Neuronal stem cell (in vitro differentiated cells): ENCODE results near the gene TTLL7. TPM values are rescaled to one million over a fixed set of nuclear protein-coding genes. Genes with fewer than 3 reads are reported as not detected.

Experiments used
- DNase-seq: peaks from one replicate; pipeline ENCODE4 v3.0.0-alpha.2; 2013; ENCODE audit warnings: low spot score
- H2AFZ ChIP-seq: one replicate; pipeline ENCODE4 v1.6.1; 2013; ENCODE audit warnings: mild to moderate bottlenecking, low read length, inconsistent platforms
- H2AK5ac ChIP-seq: 2 replicates; pipeline ENCODE4 v1.6.1; 2013; ENCODE audit warnings: low read depth, mild to moderate bottlenecking, inconsistent platforms, low read length, moderate library complexity, mixed read lengths
- H2BK120ac ChIP-seq: 2 replicates; pipeline ENCODE4 v1.6.1; 2013; ENCODE audit warnings: low read depth, mild to moderate bottlenecking, inconsistent platforms, low read length, moderate library complexity, mixed read lengths
- H2BK12ac ChIP-seq: one replicate; pipeline ENCODE4 v1.6.1; 2013; ENCODE audit warnings: low read length, inconsistent platforms
- H2BK15ac ChIP-seq: 2 replicates; pipeline ENCODE4 v1.6.1; 2013; ENCODE audit warnings: mild to moderate bottlenecking, low read length, inconsistent platforms, mixed read lengths
- H2BK5ac ChIP-seq: one replicate; pipeline ENCODE4 v1.6.1; 2013; ENCODE audit warnings: inconsistent platforms, mild to moderate bottlenecking, low read length, moderate library complexity
- H3K14ac ChIP-seq: one replicate; pipeline ENCODE4 v1.6.1; 2013; ENCODE audit warnings: low read length, inconsistent platforms
- H3K18ac ChIP-seq: 2 replicates; pipeline ENCODE4 v1.6.1; 2013; ENCODE audit warnings: low read length, inconsistent platforms
- H3K23ac ChIP-seq: 2 replicates; pipeline ENCODE4 v1.6.1; 2013; ENCODE audit warnings: low read depth, mild to moderate bottlenecking, mixed read lengths, low read length, inconsistent platforms; ENCODE audit not compliant: poor library complexity
- H3K27ac ChIP-seq: replicated peaks from 3 replicates; pipeline ENCODE4 v1.5.1; 2013; ENCODE audit warnings: low read length, inconsistent platforms
- H3K27me3 ChIP-seq, 3 experiments: 2 replicates each; pipeline ENCODE4 v1.6.1; 2013; ENCODE audit warnings: low read length in 3 of 3, mild to moderate bottlenecking in 2 of 3, inconsistent platforms in 1 of 3, low read depth in 1 of 3, mixed read lengths in 1 of 3, moderate library complexity in 1 of 3; ENCODE audit not compliant: control insufficient read depth in 3 of 3, insufficient read depth in 3 of 3
- H3K36me3 ChIP-seq, 2 donors: replicated peaks in 1 of 2; 2 replicates each; pipeline ENCODE4 v1.6.1; 2013; ENCODE audit warnings: low read length in 2 of 2; ENCODE audit not compliant: control insufficient read depth in 2 of 2, insufficient read depth in 2 of 2
- H3K4ac ChIP-seq: 2 replicates; pipeline ENCODE4 v1.6.1; 2013; ENCODE audit warnings: inconsistent platforms, mild to moderate bottlenecking, low read length, moderate library complexity
- H3K4me1 ChIP-seq, 2 donors: 1 replicate in 1 of 2; 2 replicates in 1 of 2; pipeline ENCODE4 v1.6.1; 2013; ENCODE audit warnings: low read length in 2 of 2, low read depth in 1 of 2; ENCODE audit not compliant: control insufficient read depth in 2 of 2, insufficient read depth in 1 of 2
- H3K4me2 ChIP-seq: one replicate; pipeline ENCODE4 v1.6.1; 2013; ENCODE audit warnings: mild to moderate bottlenecking, low read length, inconsistent platforms; ENCODE audit not compliant: insufficient read depth, poor library complexity, severe bottlenecking
- H3K4me3 ChIP-seq, 2 donors: 2 replicates each; pipeline ENCODE4 v1.5.1; 2013; ENCODE audit warnings: low read length in 2 of 2, mild to moderate bottlenecking in 2 of 2, inconsistent platforms in 1 of 2, moderate library complexity in 1 of 2
- H3K79me1 ChIP-seq: one replicate; pipeline ENCODE4 v1.6.1; 2013; ENCODE audit warnings: low read depth, mild to moderate bottlenecking, inconsistent platforms, low read length, moderate library complexity
- H3K9ac ChIP-seq: one replicate; pipeline ENCODE4 v1.6.1; 2013; ENCODE audit warnings: mild to moderate bottlenecking, low read depth, low read length, inconsistent platforms; ENCODE audit not compliant: poor library complexity
- H3K9me3 ChIP-seq, 2 donors: replicated peaks in 1 of 2; 2 replicates each; pipeline versions ENCODE3 to v1.6.1; 2013; ENCODE audit warnings: low read length in 2 of 2, mild to moderate bottlenecking in 2 of 2, inconsistent platforms in 1 of 2, low read depth in 1 of 2, mixed read lengths in 1 of 2, moderate library complexity in 1 of 2; ENCODE audit not compliant: control insufficient read depth in 2 of 2, insufficient read depth in 1 of 2
- H4K8ac ChIP-seq: one replicate; pipeline ENCODE4 v1.6.1; 2013; ENCODE audit warnings: low read depth, mild to moderate bottlenecking, inconsistent platforms, low read length, moderate library complexity
- H4K91ac ChIP-seq: one replicate; pipeline ENCODE4 v1.6.1; 2013; ENCODE audit warnings: low read length, low read depth, mild to moderate bottlenecking, inconsistent platforms; ENCODE audit not compliant: poor library complexity
- WGBS, 2 donors: extraction: QIAGEN DNeasy Blood & Tissue Kit; methylation state at CpG; one replicate each; pipeline ENCODE4 v1.1.7; 2013; ENCODE audit warnings: missing lambda C conversion rate in 2 of 2, mixed read lengths in 1 of 2; ENCODE audit not compliant: insufficient read length in 2 of 2, insufficient replicate concordance in 1 of 2; ENCODE audit errors: extremely low coverage in 2 of 2; 5-methylcytosine and 5-hydroxymethylcytosine counted together
- polyA plus RNA-seq, 2 experiments: library from polyadenylated mRNA; stranded (reverse); fragments of 200-250 nt; gene quantifications; one replicate each; pipeline ENCODE4 v1.2.3, GENCODE V29; 2013

Gene TTLL7, protein sequence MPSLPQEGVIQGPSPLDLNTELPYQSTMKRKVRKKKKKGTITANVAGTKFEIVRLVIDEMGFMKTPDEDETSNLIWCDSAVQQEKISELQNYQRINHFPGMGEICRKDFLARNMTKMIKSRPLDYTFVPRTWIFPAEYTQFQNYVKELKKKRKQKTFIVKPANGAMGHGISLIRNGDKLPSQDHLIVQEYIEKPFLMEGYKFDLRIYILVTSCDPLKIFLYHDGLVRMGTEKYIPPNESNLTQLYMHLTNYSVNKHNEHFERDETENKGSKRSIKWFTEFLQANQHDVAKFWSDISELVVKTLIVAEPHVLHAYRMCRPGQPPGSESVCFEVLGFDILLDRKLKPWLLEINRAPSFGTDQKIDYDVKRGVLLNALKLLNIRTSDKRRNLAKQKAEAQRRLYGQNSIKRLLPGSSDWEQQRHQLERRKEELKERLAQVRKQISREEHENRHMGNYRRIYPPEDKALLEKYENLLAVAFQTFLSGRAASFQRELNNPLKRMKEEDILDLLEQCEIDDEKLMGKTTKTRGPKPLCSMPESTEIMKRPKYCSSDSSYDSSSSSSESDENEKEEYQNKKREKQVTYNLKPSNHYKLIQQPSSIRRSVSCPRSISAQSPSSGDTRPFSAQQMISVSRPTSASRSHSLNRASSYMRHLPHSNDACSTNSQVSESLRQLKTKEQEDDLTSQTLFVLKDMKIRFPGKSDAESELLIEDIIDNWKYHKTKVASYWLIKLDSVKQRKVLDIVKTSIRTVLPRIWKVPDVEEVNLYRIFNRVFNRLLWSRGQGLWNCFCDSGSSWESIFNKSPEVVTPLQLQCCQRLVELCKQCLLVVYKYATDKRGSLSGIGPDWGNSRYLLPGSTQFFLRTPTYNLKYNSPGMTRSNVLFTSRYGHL
- 6.2 TPM for polyA plus RNA-seq (2013, experiment 1 of 2)
- polyA plus RNA-seq (2013, experiment 2 of 2), result 6.1 TPM

DNA sequence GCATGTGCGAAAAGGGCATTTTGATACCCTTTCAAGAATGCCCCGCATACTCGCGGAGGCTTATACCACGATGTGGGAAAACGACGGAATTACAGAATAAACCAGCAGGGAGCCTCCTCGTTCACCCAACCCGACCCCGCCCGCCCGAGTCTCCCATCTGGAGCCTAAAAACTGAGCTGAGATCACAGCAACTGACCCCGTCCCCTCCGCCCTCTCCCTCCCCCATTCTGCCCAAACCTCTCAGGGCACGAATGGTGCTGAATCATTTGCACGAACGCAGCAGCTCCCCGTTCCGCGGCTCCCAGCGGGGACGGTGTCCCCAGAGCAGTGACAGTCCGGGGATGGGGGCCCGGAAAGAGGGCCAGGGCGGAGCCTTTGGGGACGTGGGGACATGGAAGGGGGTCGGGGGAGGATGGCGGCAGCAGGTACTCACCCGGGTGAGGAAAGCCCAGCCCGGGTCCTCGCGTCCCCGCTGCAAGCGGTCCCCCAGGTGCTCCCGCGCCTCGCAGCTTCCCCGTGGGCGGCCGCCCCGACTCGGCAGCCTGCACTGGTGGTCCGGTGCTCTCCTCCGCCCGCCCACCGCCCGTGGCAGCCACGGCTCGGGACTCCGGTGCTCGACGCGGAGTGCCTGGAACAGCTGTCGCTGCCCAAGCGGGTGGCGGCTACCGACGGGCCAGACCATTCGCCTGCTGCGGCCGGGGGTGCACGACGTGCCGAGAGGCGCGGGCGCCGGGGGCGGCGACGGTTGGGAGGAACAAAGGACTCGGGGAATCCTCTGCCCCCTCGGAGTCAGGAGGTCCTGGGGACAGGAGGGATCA lies at the start of gene TTLL7:
TSS of gene TTLL7 (minus strand) at position 635 of the 818 bp plus-strand sequence. CDS start 46,921 bp downstream, outside the sequence.
- H3K36me3 ChIP-seq, result no peaks in the 10 kb centered on the region
- H2BK5ac ChIP-seq, result peak within 1 kb of the TSS; percentile 45
- H3K23ac ChIP-seq, result peak within 1 kb of the TSS; percentile 90
- H3K14ac ChIP-seq, result peak within 1 kb of the TSS; percentile 98
- no peak within 1 kb of the TSS for H4K8ac ChIP-seq
- H3K4ac ChIP-seq, result no peak within 1 kb of the TSS
- peak within 1 kb of the TSS; percentile 99 for H3K18ac ChIP-seq
- H2AK5ac ChIP-seq, result no peak within 1 kb of the TSS
- H3K9me3 ChIP-seq, result no peaks in the 10 kb centered on the region
- peak within 1 kb of the TSS; percentile 75 for H3K27ac ChIP-seq
- peak within 1 kb of the TSS; percentile 99 for H2AFZ ChIP-seq
- H3K9ac ChIP-seq, result peak within 1 kb of the TSS; percentile 88
- DNase-seq, result peak; percentile 85
- H3K79me1 ChIP-seq, result no peaks in the 10 kb centered on the region
- no peak within 1 kb of the TSS for H2BK12ac ChIP-seq
- WGBS, 2 donors, result no CpG with 5 or more reads among the region's 73 CpGs
- H3K4me2 ChIP-seq, result peak within 1 kb of the TSS; percentile 73
- no peak within 1 kb of the TSS for H4K91ac ChIP-seq
- H3K4me3 ChIP-seq, result peak within 1 kb of the TSS; percentile 67 to 96
- H3K4me1 ChIP-seq, result peaks cover 0 to 4% of the 10 kb centered on the region in 2 donors
- peak within 1 kb of the TSS; percentile 68 for H2BK15ac ChIP-seq
- peaks cover 0 to 65% (median 0%) of the 10 kb centered on the region in 3 experiments for H3K27me3 ChIP-seq
- no peak within 1 kb of the TSS for H2BK120ac ChIP-seq

DNA sequence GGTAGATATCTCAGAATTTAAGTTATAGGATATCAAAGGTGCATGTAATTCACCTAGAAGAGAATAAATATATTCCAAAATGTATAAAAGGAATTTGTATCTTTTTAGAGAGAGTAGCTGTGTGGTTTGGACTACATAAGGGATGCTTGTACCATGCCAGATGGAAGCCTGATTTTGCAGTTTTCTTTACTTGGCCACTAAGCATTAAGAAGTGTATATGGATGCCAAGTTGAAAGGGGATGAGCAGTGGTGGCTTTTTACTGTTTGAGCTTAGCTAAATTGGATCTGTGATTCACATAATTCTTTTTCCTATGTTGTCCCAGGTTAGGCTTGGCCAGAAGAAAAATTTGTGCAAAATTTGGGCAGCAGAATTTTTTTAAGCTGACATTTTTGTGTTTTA lies 43.5 kb upstream of the TTLL7 start:
- no peak overlapping the region for H4K8ac ChIP-seq

DNA sequence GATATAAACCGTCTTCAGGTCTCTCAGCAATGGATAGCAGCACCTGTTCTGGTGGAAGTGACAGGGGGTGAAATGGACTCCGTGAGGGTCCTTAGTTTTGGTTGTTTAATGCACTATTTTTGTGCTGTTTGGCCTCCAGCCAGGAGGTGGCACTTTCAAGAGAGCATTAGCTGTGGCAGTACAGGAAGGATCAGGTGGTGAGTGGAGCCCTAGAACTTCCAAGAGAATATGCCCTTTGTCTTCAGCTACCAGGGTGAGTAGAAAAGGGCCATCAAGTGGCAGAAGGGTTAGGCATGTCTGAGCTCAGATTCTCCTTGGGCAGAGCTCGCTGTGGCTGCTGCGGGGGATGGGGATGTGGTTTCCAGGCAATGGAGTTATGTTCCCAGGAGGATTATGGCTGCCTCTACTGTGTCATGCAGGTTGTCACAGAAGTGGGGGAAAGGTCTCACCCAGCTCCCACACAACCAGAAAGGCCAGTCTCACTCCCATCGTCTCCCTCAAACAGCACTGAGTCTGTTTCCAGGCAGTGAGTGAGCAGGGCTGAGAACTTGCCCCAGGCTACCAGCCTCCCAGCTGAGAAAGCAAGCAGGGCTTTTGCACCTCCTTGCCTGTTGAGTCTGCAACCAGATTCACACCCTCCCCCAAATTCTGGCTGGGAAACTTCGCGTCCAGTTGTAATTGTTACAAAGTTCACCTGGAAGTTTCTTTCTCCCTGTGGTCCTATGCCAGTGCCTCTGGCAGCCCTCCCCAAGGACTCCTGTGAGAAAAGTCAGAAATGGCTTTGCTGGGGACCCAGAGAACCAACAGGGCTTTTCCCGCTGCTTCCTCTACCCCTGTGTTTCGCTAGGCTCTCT lies 39.1 kb upstream of the TTLL7 start:
- H2BK5ac ChIP-seq, result no peak overlapping the region
- peak overlapping the region; percentile 77 for H2AFZ ChIP-seq
- H3K9me3 ChIP-seq, result no peaks in the 10 kb centered on the region
- H3K4ac ChIP-seq, result no peak overlapping the region
- peaks cover 0 to 4% (median 0%) of the 10 kb centered on the region in 3 experiments for H3K27me3 ChIP-seq
- no peak overlapping the region for H2BK12ac ChIP-seq
- H4K91ac ChIP-seq, result no peak overlapping the region
- H3K79me1 ChIP-seq, result no peaks in the 10 kb centered on the region
- H3K4me2 ChIP-seq, result no peak overlapping the region
- no peak overlapping the region for H3K4me3 ChIP-seq
- no peak overlapping the region for H2BK15ac ChIP-seq
- no peak overlapping the region for H3K23ac ChIP-seq
- no peak overlapping the region for H4K8ac ChIP-seq
- no peak overlapping the region for H3K27ac ChIP-seq
- H2AK5ac ChIP-seq, result no peak overlapping the region
- DNase-seq, result no peak
- no peak overlapping the region for H2BK120ac ChIP-seq
- H3K18ac ChIP-seq, result no peak overlapping the region
- whole genome bisulfite sequencing, 2 donors, result no CpG with 5 or more reads among the region's 9 CpGs
- H3K36me3 ChIP-seq, result no peaks in the 10 kb centered on the region
- H3K4me1 ChIP-seq, result no peaks in the 10 kb centered on the region
- H3K14ac ChIP-seq, result no peak overlapping the region
- no peak overlapping the region for H3K9ac ChIP-seq

More for the DNA sequence above, 43.5 kb upstream of the TTLL7 start:
- H4K91ac ChIP-seq, result no peak overlapping the region
- peaks cover 0 to 4% (median 0%) of the 10 kb centered on the region in 3 experiments for H3K27me3 ChIP-seq
- no peak overlapping the region for H3K14ac ChIP-seq
- no peak overlapping the region for H2AK5ac ChIP-seq
- no peak overlapping the region for H2BK5ac ChIP-seq
- no peak overlapping the region for H3K27ac ChIP-seq
- H3K18ac ChIP-seq, result no peak overlapping the region
- H3K79me1 ChIP-seq, result no peaks in the 10 kb centered on the region
- H3K36me3 ChIP-seq, result no peaks in the 10 kb centered on the region
- no peak overlapping the region for H3K4me3 ChIP-seq
- H3K9ac ChIP-seq, result no peak overlapping the region
- no peak overlapping the region for H2BK120ac ChIP-seq
- no peak overlapping the region for H3K4me2 ChIP-seq
- H2BK15ac ChIP-seq, result no peak overlapping the region
- H3K4me1 ChIP-seq, result no peaks in the 10 kb centered on the region
- no peak for DNase-seq
- H2AFZ ChIP-seq, result no peak overlapping the region
- H3K9me3 ChIP-seq, result no peaks in the 10 kb centered on the region
- H3K4ac ChIP-seq, result no peak overlapping the region
- H3K23ac ChIP-seq, result no peak overlapping the region
- no peak overlapping the region for H2BK12ac ChIP-seq
